HG02970 (cell line): ENCODE results near the gene CTH.
"Not testable (repeated sequence)": the region's sequence is repeated elsewhere in the genome, so short reads cannot be mapped to it uniquely, and the experiment has no call there.

Experiments used
- ATAC-seq: cut with Tn5 transposase; IDR thresholded peaks from one replicate; pipeline ENCODE4 v1.9.1; 2021; ENCODE audit warnings: mild to moderate bottlenecking, moderate library complexity, moderate number of reproducible peaks; ENCODE audit not compliant: unreplicated experiment, low FRiP score

Gene CTH

DNA sequence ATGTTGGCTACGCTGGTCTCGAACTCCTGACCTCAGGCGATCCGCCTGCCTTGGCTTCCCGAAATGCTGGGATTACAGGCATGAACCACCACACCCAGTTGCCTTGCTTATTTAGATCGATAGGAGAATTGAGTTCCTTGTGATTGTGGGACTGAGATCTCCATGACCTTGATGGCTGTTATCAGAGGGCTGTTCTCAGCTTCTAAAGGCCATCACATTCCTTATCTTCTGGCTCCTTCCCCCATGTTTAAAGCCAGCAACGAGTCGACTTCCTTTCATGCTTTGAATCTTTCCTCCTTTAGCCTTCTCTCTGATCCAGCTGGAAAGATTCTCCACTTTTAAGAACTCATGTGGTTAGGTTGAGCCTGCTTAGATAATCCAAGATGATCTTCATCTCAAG is 38.0 kb downstream of the CTH start:
- no peak for ATAC-seq

DNA sequence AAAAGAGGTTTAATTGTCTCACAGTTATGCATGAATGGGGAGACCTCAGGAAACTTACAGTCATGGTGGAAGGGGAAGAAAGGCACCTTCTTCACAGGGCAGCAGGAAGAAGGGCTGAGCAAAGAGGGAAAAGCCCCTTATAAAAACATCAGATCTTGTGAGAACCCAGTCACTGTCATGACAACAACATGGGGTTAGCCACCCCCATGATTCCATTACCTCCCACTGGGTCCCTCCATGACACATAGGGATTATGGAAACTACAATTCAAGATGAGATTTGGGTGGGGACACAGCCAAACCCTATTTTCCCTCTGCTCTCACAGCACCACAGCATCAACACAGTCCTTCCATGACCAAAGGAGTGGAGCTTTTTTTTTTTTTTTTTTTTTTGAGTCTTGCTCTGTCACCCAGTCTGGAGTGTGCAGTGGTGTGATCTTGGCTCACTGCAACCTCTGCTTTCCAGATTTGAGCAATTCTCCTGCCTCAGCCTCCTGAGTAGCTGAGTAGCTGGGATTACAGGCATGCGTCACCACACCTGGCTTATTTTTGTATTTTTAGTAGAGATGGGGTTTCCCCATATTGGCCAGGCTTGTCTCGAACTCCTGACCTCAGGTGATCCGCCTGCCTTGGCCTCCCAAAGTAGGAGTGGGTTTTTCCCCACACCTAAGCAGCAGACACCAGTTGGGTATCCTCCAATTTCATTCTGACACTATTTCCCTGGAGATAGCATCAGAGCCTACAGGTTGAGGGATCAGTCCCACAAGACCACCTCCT is 41.3 kb downstream of the CTH start:
- ATAC-seq, result not testable (repeated sequence)

DNA sequence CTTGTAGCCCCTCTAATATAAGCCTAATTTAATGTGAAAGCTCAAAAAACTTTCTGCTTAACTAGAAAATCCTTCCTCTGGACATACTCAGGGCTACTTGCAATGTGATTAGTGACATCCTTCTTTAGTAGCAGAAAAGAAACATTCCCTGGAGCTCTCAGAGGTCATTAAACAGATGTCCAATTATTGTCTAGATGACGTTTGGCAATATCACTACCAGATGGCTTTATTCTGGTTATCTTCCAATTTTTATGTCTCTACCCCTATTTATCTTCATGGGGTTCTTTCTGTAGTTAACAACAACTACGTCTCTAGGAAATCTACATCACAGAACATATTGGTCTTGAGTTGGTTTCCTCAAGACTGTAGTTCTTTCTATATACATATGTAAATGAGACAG is 44.2 kb downstream of the CTH start:
- ATAC-seq, result no peak

DNA sequence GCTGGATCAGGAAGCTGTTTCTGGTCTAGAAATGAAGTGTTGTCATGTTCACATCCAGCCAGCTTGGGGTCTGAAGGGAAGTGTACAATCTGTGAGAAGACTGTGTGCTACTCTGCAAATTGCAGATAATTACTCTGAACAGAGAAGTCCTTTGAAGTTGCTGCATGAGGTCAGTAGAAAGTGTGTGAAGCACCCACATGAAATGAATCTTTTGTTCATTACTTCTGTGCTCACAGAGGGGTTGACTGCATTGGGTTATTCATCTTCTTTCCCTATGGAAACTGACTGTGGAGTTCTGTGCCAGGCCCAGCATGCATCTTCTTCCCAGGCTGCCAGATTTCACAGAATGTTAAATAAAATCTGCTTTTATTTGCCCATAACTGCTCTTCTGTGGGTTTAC is 47.1 kb downstream of the CTH start:
- ATAC-seq, result no peak

DNA sequence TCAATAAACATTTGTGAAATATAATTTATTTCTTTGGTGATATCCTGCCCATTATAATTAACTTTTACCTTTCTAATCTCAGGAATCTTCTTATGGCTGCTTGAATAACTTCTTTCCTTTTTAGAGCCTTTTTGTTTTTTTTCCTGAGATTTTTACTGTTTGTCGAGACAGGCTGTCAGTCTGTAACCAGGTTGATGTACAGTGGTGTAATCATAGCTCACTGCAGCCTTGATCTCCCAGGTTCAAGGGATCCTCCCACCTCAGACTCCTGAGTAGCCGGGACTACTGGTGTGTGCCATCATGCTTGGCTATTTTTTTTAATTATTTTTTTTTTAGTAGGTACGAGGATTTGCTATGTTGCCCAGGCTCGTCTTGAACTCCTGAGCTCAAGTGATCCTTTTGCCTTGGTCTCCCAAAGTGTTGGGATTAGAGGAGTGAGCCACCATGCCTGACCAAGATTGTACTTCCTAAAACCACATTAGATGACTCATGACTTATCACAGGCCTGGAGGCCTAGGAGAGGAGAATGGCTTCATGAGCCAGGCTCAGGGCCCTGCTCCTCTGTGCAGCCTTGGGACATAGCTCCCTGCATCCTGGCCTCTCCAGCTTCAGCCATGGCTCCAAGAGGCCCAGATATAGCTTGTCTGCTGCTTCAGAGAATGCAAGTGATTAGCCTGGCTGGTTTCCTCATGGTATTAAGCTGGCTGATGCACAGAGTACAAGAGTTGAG is 48.6 kb downstream of the CTH start:
- ATAC-seq, result no peak

DNA sequence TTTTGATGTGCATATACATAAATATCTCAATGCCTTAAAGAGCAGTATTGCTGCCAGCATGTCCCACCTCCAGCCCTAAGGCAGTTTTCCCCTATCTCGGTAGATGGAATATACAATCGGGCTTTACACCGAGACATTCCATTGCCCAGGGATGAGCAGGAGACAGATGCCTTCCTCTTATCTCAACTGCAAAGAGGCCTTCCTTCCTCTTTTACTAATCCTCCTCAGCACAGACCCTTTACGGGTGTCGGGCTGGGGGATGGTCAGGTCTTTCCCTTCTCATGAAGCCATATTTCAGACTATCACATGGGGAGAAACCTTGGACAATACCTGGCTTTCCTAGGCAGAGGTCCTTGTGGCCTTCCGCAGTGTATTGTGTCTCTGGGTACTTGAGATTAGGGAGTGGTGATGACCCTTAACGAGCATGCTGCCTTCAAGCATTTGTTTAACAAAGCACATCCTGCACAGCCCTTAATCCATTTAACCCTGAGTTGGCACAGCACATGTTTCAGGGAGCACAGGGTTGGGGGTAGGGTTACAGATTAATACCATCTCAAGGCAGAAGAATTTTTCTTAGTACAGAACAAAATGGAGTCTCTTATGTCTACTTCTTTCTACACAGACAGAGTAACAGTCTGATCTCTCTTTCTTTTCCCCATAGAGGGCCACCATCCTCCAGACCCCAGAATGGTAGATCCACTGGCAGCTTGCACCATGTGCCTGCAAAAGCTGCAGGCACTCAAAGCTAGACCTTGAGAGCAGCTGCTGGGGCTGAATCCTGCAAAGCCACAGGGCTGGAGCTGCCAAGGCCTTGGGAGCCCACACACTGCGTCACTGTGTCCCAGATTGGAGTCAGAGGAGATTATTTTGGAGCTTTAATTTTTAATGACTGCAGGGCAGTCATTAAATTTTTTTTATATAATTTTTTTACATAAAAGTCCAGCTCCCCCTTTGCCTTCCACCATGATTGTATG is 50.0 kb downstream of the CTH start:
- not testable (repeated sequence) for ATAC-seq

DNA sequence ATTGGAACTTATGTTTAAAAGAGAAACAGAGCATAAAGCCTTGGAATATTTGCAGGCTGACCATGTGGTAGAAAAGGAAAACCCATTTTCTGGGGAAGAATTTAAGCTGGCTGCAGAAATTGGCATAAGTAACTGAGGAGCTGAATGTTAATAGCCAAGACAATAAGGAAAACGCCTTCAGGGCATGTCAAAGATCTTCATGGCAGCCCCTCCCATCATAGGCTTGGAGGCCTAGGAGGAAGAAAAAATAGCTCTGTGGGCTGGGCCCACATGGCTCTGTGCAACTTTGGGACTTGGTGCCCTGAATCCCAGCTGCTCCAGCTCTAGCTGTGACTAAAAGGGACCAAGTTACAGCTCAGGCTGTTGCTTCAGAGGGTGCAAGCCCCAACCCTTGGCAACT is 51.5 kb downstream of the CTH start:
- ATAC-seq, result no peak

DNA sequence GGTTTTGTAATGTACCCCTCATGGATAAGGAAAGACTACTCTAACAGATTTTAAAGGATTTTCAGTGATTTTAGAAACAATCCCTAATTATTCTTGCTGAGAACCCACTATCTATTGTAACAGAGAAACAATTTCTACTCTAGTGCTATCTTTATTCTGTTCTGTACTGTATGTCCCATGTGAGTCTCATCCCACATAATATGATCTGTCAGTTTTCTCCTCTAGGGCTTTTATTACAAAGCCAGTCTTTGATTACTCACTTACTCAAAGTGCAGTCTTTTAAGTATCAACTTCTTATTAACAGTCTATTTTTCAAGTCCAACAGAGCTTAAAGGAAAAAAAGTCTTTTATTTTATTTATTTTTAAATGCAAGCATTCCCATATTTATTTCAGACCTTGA is 54.8 kb downstream of the CTH start:
- no peak for ATAC-seq

DNA sequence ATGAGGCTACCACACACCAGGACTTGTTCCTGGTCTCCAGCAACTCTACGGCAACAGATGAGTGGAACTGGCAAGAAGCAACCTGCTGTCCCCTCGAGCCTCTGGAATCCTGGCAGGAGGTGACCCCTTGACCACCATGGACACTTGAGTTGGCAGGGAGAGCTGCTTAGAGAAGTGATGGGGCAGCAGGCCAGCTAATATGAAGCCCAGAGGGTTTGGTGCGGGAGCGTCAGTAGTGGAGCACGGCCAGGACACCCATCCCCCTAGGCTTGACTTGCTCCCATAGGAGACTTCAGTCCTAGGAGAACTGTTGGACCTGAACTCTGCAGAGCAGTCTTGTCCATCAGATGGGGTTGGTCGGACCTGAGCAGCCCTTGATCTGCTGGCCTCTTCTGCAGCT is 56.5 kb downstream of the CTH start:
- no peak for ATAC-seq

DNA sequence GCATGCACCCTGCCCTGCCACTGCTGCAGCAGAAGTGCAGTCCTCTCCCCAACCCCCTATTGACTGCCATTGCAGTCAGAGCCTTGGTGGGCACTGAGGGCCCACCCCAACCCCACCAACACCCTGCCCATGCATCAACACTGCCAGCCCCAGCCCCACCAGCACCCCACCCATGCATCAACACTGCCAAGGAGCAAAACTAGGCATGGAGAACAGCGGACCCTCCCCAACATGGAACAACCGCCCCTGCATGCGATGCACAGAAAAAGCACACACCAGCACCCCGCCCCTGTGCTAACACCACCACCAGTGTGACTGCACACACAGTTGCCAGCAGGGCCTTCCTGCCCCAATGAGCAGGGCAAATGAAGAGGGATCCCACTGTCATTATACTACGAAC is 57.1 kb downstream of the CTH start:
- no peak for ATAC-seq

DNA sequence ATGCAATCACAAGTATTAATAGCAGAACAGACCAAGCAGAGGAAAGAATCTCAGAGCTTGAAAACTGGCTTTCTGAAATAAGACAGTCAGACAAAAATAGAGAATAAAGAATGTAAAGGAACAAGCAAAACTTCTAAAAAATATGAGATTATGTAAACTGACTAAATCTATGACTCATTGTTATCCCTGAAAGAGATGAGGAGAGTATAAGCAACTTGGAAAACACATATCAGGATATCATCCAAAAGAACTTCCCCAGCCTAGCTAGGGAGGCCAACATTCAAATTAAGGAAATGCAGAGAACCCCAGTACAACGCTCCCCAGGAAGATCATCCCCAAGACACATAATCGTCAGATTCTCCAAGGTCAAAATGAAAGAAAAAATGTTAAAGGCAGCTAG is 58.1 kb downstream of the CTH start:
- ATAC-seq, result not testable (repeated sequence)

DNA sequence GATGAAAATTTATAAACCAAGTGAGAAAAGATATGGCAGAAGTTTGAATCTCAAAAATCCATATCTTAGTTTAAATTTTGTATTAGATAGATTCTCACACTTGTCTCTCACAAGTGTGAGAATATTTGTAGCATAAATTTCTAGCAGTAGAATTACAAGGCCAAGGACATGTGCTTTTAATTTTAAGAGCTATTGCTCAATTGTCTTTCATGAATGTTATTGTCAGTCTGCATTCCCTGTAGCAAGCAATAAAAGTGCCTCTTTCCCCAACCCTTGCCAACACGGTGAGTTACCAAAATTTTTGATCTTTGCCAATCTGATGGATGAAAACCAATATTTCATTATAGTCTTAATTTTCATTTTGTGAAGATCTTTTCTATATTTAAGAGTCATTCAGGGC is 64.0 kb downstream of the CTH start:
- no peak for ATAC-seq

DNA sequence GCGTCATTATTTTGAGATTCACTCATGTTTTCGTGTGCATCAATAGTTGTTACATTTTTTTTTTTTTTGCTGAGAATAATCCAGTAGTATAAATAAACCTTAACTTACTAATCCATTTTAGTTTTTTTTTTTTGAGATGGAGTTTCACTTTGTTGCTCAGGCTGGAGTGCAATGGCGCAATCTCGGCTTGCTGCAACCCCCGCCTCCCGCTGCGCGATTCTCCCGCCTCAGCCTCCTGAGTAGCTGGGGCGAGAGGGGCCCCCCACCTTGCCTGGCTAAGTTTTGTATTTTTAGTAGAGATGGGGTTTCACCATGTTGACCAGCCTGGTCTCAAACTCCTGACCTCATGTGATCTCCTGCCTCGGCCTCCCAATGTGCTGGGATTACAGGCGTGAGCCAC is 66.0 kb downstream of the CTH start:
- no peak for ATAC-seq

DNA sequence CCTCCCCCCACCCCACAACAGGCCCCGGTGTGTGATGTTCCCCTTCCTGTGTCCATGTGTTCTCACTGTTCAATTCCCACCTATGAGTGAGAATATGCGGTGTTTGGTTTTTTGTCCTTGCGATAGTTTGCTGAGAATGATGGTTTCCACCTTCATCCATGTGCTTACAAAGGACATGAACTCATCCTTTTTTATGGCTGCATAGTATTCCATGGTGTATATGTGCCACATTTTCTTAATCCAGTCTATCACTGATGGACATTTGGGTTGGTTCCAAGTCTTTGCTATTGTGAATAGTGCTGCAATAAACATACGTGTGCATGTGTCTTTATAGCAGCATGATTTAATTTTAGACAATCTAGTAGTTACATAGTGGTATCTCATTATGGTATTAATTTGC is 66.8 kb downstream of the CTH start:
- ATAC-seq, result not testable (repeated sequence)

DNA sequence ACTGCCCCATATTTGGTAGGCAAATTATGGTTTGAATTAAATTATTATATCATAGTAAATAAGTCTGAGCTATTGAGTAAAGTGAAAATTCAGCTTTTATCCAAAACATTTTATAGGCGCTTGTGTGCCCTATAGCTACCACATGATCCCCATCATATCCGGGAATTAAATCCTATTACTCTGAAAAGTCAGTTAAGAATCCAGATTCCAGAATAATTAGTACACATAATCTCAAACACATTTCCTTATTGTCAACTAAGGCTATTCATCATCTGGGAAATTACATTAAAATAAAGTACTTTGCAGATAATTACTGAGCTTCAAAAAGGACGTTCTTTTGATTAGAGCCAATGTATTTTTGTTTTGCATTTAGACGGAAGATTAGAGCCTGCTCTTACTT is 72.3 kb downstream of the CTH start:
- ATAC-seq, result no peak

DNA sequence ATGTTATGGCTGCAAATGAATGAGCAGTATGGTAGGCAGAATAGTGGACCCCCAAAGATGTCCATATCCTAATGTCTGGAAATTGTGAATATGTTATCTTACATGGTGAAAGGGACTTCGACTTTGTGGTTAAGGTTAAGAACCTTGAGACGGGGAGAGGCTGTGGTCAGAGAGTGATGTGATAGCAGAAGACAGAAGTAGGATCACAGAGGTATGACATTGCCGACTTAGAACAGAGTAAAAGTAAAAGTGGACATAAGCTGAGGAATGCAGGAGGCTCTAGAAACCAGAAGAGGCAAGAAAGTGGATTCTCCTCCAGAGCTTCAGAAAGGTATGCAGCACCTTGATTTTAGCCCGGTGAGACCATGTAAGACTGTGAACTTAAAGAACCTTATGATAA is 74.6 kb downstream of the CTH start:
- no peak for ATAC-seq

DNA sequence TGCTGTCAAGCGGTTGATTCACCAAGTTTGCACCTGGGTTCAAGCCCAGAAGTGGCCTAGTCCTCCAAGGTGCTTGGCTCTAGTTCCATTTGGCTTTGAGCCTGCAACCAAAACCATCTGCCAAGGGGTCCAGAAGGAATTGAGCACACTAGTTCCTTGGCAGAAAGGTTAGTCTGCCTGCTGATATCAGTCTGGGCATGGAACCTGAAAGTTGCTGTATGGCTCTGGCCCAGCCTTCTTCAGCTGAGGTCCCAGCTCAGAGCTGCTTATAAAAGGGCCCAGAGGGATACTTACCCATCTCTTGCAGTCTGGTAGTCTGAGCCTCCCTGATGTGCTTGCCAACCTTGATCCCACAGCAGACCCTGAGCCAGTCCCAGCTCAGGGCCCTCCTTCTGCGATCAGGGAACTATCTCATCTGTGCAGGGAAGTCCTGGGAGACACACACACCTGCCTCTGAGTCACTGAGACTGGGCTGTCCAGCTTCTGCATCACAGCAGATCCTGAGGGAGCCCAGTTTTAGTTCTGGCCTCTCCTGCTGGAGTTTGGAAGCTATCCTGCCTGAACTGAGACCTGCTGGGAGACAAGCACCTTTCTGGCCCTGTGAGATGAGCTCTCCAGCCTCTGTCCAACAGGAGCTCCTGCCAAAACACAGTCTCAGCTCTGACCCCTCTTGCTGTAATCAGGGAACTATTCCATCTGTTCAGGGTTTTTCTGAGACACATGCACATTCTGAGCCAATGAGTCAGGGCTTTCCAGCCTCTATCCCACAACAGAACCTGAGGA is 75.8 kb downstream of the CTH start:
- ATAC-seq, result no peak

DNA sequence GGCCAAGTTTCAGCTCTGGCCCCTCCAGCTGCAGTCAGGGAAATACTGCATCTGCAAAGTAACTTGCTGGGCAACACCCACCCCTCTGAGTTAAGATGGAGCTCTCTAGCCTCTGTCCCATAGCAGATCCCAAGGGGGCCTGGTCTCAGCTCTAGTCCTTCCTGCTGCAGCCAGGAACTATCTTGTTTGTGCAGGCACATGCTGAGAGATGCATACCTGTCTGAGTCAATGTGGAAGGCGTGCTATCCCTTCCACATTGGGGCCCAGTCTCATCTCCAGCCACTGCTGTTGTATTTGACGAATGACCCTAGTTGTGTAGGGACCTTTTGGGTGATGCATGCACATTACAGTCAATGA is 76.4 kb downstream of the CTH start:
- ATAC-seq, result no peak

DNA sequence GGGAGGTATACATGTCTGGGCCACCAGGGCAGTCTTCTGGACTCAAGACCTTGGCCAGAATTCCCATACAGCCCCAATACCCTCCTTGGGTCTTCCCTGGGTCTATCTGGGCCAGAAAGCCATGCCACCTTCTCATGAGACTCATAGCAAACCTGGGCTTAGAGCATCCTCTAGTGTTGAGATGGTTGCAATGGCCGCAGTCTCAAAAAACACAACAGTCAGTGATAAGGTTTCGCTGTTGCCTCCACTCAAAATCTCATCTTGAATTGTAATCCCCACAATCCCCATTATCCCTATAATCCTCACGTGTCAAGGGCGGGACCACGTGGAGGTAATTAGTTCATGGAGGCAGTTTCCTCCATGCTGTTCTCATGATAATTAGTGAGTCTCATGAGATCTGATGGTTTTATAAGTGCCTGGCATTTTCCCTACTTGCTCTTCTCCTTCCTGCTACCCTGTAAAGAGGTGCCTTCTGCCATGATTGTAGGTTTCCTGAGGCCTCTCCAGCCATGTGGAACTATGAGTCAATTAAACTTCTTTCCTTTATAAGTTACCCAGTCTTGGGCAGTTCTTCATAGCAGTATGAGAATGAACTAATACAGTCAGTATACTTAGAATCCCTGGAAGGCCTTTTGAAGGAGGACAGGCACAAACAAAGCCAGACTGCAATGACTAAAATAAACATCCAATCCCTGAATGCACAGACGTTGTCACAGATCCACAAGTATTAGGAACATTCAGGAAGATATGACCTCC is 77.0 kb downstream of the CTH start:
- no peak for ATAC-seq
